Measurements from ENCODE around the gene CTXND1. TPM values are rescaled to one million over a fixed set of nuclear protein-coding genes. Genes with fewer than 3 reads are reported as not detected.

The CTXND1 gene
- polyA plus RNA-seq, 2 of the 4 experiments (the other 2 are of a cell fraction): not detected

DNA sequence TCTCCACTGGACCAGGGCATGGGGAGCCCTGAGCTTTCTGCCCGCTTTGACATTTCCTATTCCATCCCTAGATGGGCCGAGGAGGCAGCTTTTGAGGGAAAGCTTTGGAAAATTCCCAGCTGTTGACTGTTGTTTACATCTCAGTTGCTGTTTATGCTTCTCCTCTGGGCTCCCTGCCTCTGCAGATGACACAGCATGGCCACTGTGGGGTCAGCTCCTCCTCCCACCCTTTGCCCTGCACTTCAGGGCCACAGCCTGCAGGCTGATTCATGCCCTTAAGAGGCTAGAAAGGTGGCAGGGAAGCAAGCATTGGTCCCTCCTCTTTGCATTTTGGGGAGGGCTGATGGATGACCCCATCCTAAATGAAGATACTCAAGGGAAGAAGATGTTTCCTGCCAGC lies 8.5 kb upstream of the CTXND1 start:
- ATAC-seq (no peak), DNase-seq (ENCODE audit: low read depth in 1 of 2, low spot score in 1 of 2) (no peak), FAIRE-seq (no peak)
- 0% methylated on average over 2 of the region's 2 CpGs for WGBS (ENCODE audit: missing lambda C conversion rate)
- Histone ChIP-seq H3K27ac (no peak overlapping the region), H3K9me3 (peaks cover 10% of the 10 kb centered on the region; the same call in 1 of the 3 replicates), H3K4me2 (no peak overlapping the region), H3K4me3 (no peak overlapping the region), H3K4me1 (no peaks in the 10 kb centered on the region)
- ChIA-PET CTCF (interaction anchor here (0.6 to 1.5 kb wide), 2 partner anchors 11 to 876 kb away, joined by 3 to 5 read pairs; no protein-coding TSS in a partner anchor), POLR2A (no interaction called here)
- TF ChIP-seq TFCP2L1 (CRISPR knock-in tag; IDR thresholded peaks at IDR 0.05) (no peak), CHD2 (IDR thresholded peaks at IDR 0.05; ENCODE audit: low read length, partially characterized antibody) (no peak), ZNF302 (CRISPR knock-in tag; IDR thresholded peaks at IDR 0.05) (no peak), ZFP36 (IDR thresholded peaks at IDR 0.05; ENCODE audit: borderline replicate concordance, partially characterized antibody) (no peak), ESRRA (IDR thresholded peaks at IDR 0.05; ENCODE audit: borderline replicate concordance, low read length) (no peak), ZC3H11A (IDR thresholded peaks at IDR 0.05) (no peak), EP300 (IDR thresholded peaks at IDR 0.05) (no peak), RNF2 (IDR thresholded peaks at IDR 0.05; ENCODE audit: borderline replicate concordance, low read depth) (no peak), CBX2 (IDR thresholded peaks at IDR 0.05; ENCODE audit: borderline replicate concordance, low read depth) (no peak), EHMT2 (IDR thresholded peaks at IDR 0.05; ENCODE audit: low read depth) (no peak), RFX5 (IDR thresholded peaks at IDR 0.05) (no peak), HEYL (CRISPR knock-in tag; IDR thresholded peaks at IDR 0.05) (no peak), POLR2A (IDR thresholded peaks at IDR 0.05; ENCODE audit: low read length) (no peak), ZSCAN20 (CRISPR knock-in tag; IDR thresholded peaks at IDR 0.05) (no peak), MAX (IDR thresholded peaks at IDR 0.05) (no peak), ATOH8 (CRISPR knock-in tag; IDR thresholded peaks at IDR 0.05; ENCODE audit: low read depth) (no peak), HOXA7 (CRISPR knock-in tag; IDR thresholded peaks at IDR 0.05) (no peak)
- TF ChIP-seq, protein P1, sequence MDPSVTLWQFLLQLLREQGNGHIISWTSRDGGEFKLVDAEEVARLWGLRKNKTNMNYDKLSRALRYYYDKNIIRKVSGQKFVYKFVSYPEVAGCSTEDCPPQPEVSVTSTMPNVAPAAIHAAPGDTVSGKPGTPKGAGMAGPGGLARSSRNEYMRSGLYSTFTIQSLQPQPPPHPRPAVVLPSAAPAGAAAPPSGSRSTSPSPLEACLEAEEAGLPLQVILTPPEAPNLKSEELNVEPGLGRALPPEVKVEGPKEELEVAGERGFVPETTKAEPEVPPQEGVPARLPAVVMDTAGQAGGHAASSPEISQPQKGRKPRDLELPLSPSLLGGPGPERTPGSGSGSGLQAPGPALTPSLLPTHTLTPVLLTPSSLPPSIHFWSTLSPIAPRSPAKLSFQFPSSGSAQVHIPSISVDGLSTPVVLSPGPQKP (IDR thresholded peaks at IDR 0.05; ENCODE audit: low read depth, low read length): no peak

DNA sequence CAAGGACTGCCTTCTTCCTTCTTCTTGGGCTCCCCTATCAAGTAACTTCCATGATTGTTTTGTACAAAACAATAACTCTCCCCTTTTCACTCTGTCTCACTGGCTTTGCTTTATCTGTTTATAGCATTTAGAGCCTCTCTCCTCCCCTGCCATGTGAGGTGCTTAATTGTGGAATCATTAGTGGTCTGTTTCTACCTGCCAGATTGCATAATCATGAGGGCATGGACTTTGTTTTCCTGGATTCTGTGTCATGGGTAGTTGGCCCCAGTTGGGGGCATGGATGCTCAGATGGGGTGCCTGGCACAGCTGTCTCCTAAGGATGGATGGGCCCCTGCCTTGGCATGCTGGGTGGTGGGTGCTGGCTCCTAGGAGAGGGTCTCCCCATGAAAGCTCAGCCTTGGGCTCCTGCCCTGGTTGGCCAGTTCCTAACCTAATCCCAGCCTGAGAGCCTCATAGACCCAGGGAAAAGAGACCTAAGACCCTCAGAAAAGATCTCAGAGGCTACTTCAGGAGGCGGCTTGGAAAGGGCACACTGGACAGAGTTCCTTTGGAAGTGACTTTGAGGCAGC lies 8.0 kb upstream of the CTXND1 start:
- DNase-seq (ENCODE audit: low read depth in 1 of 2, low spot score in 1 of 2): no peak
- H3K27ac ChIP-seq: no peak overlapping the region
- ATAC-seq: no peak
- H3K4me2 ChIP-seq: no peak overlapping the region
- WGBS (ENCODE audit: missing lambda C conversion rate): 23% methylated on average over 1 of the region's 1 CpG
- CTCF ChIA-PET: interaction anchor here (0.6 to 1.5 kb wide), 2 partner anchors 12 to 876 kb away, joined by 3 to 5 read pairs; no protein-coding TSS in a partner anchor
- H3K4me1 ChIP-seq: no peaks in the 10 kb centered on the region
- TF ChIP-seq HDAC2 (IDR thresholded peaks at IDR 0.05) (no peak), HOXA7 (CRISPR knock-in tag; IDR thresholded peaks at IDR 0.05) (no peak), FOXS1 (CRISPR knock-in tag; IDR thresholded peaks at IDR 0.05) (no peak)
- no peak for FAIRE-seq
- no peak overlapping the region for H3K4me3 ChIP-seq
- H3K9me3 ChIP-seq: peaks cover 10% of the 10 kb centered on the region; the same call in 1 of the 3 replicates
- POLR2A ChIA-PET: no interaction called here

DNA sequence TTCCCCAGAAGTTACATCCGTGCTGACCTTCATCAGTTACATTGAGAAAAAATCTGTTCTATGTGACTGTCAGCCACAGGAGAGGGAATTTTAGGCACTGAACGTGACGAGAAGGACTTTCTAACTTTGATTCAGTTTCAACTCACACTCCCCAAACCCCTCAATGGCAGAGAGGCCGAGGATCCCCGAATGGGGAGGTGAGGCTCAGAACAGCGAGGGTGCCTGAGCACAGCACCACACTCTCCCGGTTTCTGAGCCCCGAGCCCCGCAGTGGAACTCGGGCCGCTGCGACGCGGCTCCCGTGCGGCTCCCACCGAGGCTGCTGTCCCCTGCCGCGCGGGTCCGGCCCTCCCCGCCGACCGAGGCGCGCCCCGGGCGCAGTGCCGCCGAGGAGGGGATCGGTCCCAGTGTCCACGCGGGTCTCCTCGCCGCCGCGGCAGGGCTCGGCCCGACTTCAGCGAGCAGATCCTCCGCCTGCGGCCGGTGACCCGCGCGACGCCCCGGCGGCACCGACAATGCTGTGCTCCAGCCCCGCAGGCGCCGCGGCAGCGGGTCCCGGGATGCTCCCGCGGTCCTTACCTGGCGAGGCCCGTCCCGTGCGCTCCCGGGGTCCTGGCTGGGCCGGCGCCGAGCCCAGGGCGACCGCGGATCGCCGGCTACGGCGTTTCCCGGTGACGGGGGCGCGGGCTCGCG lies 439 bp downstream of the CTXND1 start:
- H3K9me3 ChIP-seq: 0 out of 3 replicates have a peak, but pooled peaks cover 5% of the 10 kb centered on the region
- peaks cover 6% of the 10 kb centered on the region; the same call in 1 of the 3 replicates for H3K4me1 ChIP-seq
- DNase-seq (ENCODE audit: low read depth in 1 of 2, low spot score in 1 of 2): no peak
- ChIA-PET POLR2A (no interaction called here), CTCF (no interaction called here)
- ATAC-seq: peak; percentile 49 to 78
- TF ChIP-seq CBX8 (IDR thresholded peaks at IDR 0.05) (0 out of 2 replicates have a peak, but pooled peaks have one; percentile 21), RAD21 (conservative IDR thresholded peaks at IDR 0.05 in 1 of 2, IDR thresholded peaks at IDR 0.05 in 1 of 2) (no peak), MYC (IDR thresholded peaks at IDR 0.05; ENCODE audit: borderline replicate concordance, low read length) (no peak), TFCP2L1 (CRISPR knock-in tag; IDR thresholded peaks at IDR 0.05) (no peak)
- FAIRE-seq: no peak
- peak overlapping the region; percentile 96 for H3K4me2 ChIP-seq
- WGBS (ENCODE audit: missing lambda C conversion rate): 6% methylated on average over 31 of the region's 79 CpGs
- peak overlapping the region; percentile 49 for H3K4me3 ChIP-seq
- peak overlapping the region in 1 of 2 experiments; percentile 43; a peak in 2 of 6 replicates for H3K27ac ChIP-seq
